Testis (tissue), 3 donors: ENCODE data around the gene RNU6-9. TPM values are rescaled to one million over a fixed set of nuclear protein-coding genes. Genes with fewer than 3 reads are reported as not detected.
A peak's percentile ranks its signal among the peaks of the same experiment; 100 is the strongest.

ENCODE experiments used
- DNase-seq: peaks from one replicate; pipeline ENCODE4 v3.0.0-alpha.2; 2019
- H3K27ac ChIP-seq, 2 donors: fragments of 200-600 bp; sonication (generic); one replicate each; pipeline ENCODE4 v1.5.1; 2019
- H3K27me3 ChIP-seq: fragments of 200-600 bp; sonication (generic); one replicate; pipeline ENCODE4 v1.5.1; 2019
- H3K36me3 ChIP-seq: fragments of 200-600 bp; sonication (generic); one replicate; pipeline ENCODE4 v1.5.1; 2017; ENCODE audit warnings: low read depth; ENCODE audit errors: missing control alignments
- H3K4me1 ChIP-seq: fragments of 200-600 bp; sonication (generic); one replicate; pipeline ENCODE4 v1.5.1; 2019
- H3K4me3 ChIP-seq, 2 donors: fragments of 200-600 bp; sonication (generic); one replicate each; pipeline ENCODE4 v1.5.1; 2017 to 2019
- H3K9me3 ChIP-seq: fragments of 200-600 bp; sonication (generic); one replicate; pipeline ENCODE4 v1.5.1; 2017
- CTCF ChIP-seq, 3 experiments: fragments of 450-650 bp in 2 of 3; fragments of 200-600 bp in 1 of 3; sonication (generic) in 1 of 3; IDR thresholded peaks; one replicate each; pipeline ENCODE4 v1.5.1; 2016 to 2019; ENCODE audit warnings: antibody characterized with exemption in 3 of 3, mild to moderate bottlenecking in 2 of 3, moderate library complexity in 1 of 3
- POLR2A ChIP-seq: fragments of 450-650 bp; IDR thresholded peaks from one replicate; pipeline ENCODE4 v1.6.1; 2017; ENCODE audit warnings: antibody characterized with exemption, mild to moderate bottlenecking, moderate library complexity
- WGBS, 2 donors: methylation state at CpG; one replicate each; pipeline ENCODE4 v1.1.5; 2018; 5-methylcytosine and 5-hydroxymethylcytosine counted together
- intact Hi-C: fragments of 100-400 bp; cut with DNase I; formaldehyde crosslinking; loops from one replicate; pipeline ENCODE4 v1.15.1; 2023; ENCODE audit warnings: low total_unique reads
- polyA plus RNA-seq: library from polyadenylated mRNA; stranded (reverse); fragments of 350-450 nt; fragmentation: Illumina TruSeq; extraction: RNeasy Lipid Tissue Mini Kit (QIAGEN cat#74804); gene quantifications from one replicate; pipeline ENCODE4 v1.2.3, GENCODE V29; 2014; ENCODE audit warnings: low read depth, low replicate concordance; ENCODE audit not compliant: insufficient read depth
- total RNA-seq, 2 donors: library from RNA; depleted of rRNA; stranded (reverse); fragments of >200 nt; gene quantifications; one replicate each; pipeline ENCODE4 v1.2.3, GENCODE V29; 2016

Gene RNU6-9
- total and polyA plus RNA-seq, 3 donors from 2014 or later = not detected

- H3K4me1 ChIP-seq = peaks cover 18% of the 10 kb centered on the region
- peak within 1 kb of the TSS; percentile 78 to 82 for H3K4me3 ChIP-seq
- DNase-seq = peak; percentile 84
- H3K9me3 ChIP-seq = no peaks in the 10 kb centered on the region
- TF ChIP-seq POLR2A (no peak), CTCF (IDR thresholded peaks at IDR 0.05) (no peak)
- no peaks in the 10 kb centered on the region for H3K27me3 ChIP-seq
- 0 to 1% methylated on average over 36 to 50 of the region's 97 CpGs for WGBS, 2 donors
- intact Hi-C loops = loop anchor here (5.0 to 10.0 kb wide), 2 partner anchors 57 to 141 kb away; partner anchors contain the start of gene WDR18
- no peaks in the 10 kb centered on the region for H3K36me3 ChIP-seq
- peak within 1 kb of the TSS; percentile 61 to 78 for H3K27ac ChIP-seq
These were observed 32.4 kb downstream of the RNU6-9 start, which contains the start of gene ARID3A for GRCh38 chr19:925526-926322. Gene ARID3A (plus strand): TSS chr19:926035. CDS start chr19:929529, 3,494 bp downstream.

GRCh38 chr19:926323-926588 is 33.0 kb downstream of the RNU6-9 start:
- TF ChIP-seq CTCF (IDR thresholded peaks at IDR 0.05) (no peak), POLR2A (no peak)
- H3K27ac ChIP-seq = peak overlapping the region; percentile 61 to 78
- no peaks in the 10 kb centered on the region for H3K27me3 ChIP-seq
- peak overlapping the region; percentile 78 to 82 for H3K4me3 ChIP-seq
- peaks cover 18% of the 10 kb centered on the region for H3K4me1 ChIP-seq
- H3K9me3 ChIP-seq = no peaks in the 10 kb centered on the region
- no peaks in the 10 kb centered on the region for H3K36me3 ChIP-seq
- 1% methylated on average over 19 to 20 of the region's 21 CpGs for WGBS, 2 donors
- intact Hi-C loops = loop anchor here (5.0 to 10.0 kb wide), 2 partner anchors 56 to 141 kb away; partner anchors contain the start of gene WDR18
- no peak for DNase-seq

- Histone ChIP-seq H3K36me3 (no peaks in the 10 kb centered on the region), H3K4me3 (peak overlapping the region; percentile 78 to 82), H3K27me3 (no peaks in the 10 kb centered on the region), H3K4me1 (peaks cover 18% of the 10 kb centered on the region), H3K9me3 (no peaks in the 10 kb centered on the region), H3K27ac (peak overlapping the region; percentile 61 to 78)
- 0 to 1% methylated on average over 33 to 51 of the region's 52 CpGs for WGBS, 2 donors
- DNase-seq = no peak
- intact Hi-C loops = loop anchor here (5.0 to 10.0 kb wide), 2 partner anchors 56 to 142 kb away; partner anchors contain the start of gene WDR18
- TF ChIP-seq POLR2A (no peak), CTCF (IDR thresholded peaks at IDR 0.05) (no peak)
These were observed 33.5 kb downstream of the RNU6-9 start for GRCh38 chr19:926589-927350.

GRCh38 chr19:927351-927779 is 34.1 kb downstream of the RNU6-9 start:
- 6% methylated on average over 14 of the region's 15 CpGs; no CpG with 5 or more reads in 1 of the 2 donors for WGBS, 2 donors
- intact Hi-C loops = loop anchor here (5.0 to 10.0 kb wide), 2 partner anchors 55 to 143 kb away; partner anchors contain the start of gene WDR18

More at GRCh38 chr19:927351-927779, 34.1 kb downstream of the RNU6-9 start:
- TF ChIP-seq POLR2A (no peak), CTCF (IDR thresholded peaks at IDR 0.05) (no peak)
- Histone ChIP-seq H3K9me3 (no peaks in the 10 kb centered on the region), H3K27ac (peak overlapping the region; percentile 61 to 78), H3K4me1 (peaks cover 18% of the 10 kb centered on the region), H3K27me3 (no peaks in the 10 kb centered on the region), H3K4me3 (peak overlapping the region; percentile 78 to 82), H3K36me3 (no peaks in the 10 kb centered on the region)
- no peak for DNase-seq
